HEK293 (cell line): Measurements from ENCODE around the gene CLEC19A.

Experiments
- CTCF ChIP-seq: fragments of 450-650 bp; formaldehyde crosslinking; IDR thresholded peaks from 2 replicates; pipeline ENCODE4 v1.5.1; 2016; ENCODE audit warnings: missing biosample characterization, missing genetic modification characterization
- KLF9 ChIP-seq: fragments of 450-650 bp; formaldehyde crosslinking; IDR thresholded peaks from 2 replicates; pipeline ENCODE4 v1.5.1; 2016; ENCODE audit warnings: missing biosample characterization, missing genetic modification characterization, low read depth
- YY1 ChIP-seq: fragments of 450-650 bp; formaldehyde crosslinking; IDR thresholded peaks from 2 replicates; pipeline ENCODE4 v1.5.1; 2018; ENCODE audit warnings: missing biosample characterization, missing genetic modification characterization
- ZIC2 ChIP-seq: fragments of 450-650 bp; formaldehyde crosslinking; IDR thresholded peaks from 2 replicates; pipeline ENCODE4 v1.5.1; 2016; ENCODE audit warnings: missing biosample characterization, missing genetic modification characterization
- ZNF146 ChIP-seq: fragments of 450-650 bp; formaldehyde crosslinking; IDR thresholded peaks from 2 replicates; pipeline ENCODE4 v1.5.1; 2016; ENCODE audit warnings: missing biosample characterization, missing genetic modification characterization
- ZNF174 ChIP-seq: fragments of 450-650 bp; formaldehyde crosslinking; IDR thresholded peaks from 2 replicates; pipeline ENCODE4 v1.5.0; 2017; ENCODE audit warnings: missing biosample characterization, mild to moderate bottlenecking, missing genetic modification characterization
- ZNF404 ChIP-seq: fragments of 450-650 bp; formaldehyde crosslinking; IDR thresholded peaks from 2 replicates; pipeline ENCODE4 v1.5.1; 2017; ENCODE audit warnings: missing biosample characterization, missing genetic modification characterization
- ZNF76 ChIP-seq: fragments of 450-650 bp; formaldehyde crosslinking; IDR thresholded peaks from 2 replicates; pipeline ENCODE4; 2016; ENCODE audit warnings: low read depth, missing biosample characterization, missing genetic modification characterization, borderline replicate concordance

- TF ChIP-seq KLF9: no peak
- no peak for TF ChIP-seq ZNF174 (tag by site-specific recombination)
- no peak for TF ChIP-seq ZNF404 (tag by site-specific recombination)
- no peak for TF ChIP-seq ZNF76 (tag by site-specific recombination)
- no peak for TF ChIP-seq ZNF146
- TF ChIP-seq YY1: no peak
- TF ChIP-seq ZIC2: no peak
- TF ChIP-seq CTCF: no peak
Measured at GRCh38 chr16:19265380-19265930, 20.1 kb upstream of the CLEC19A start.
